A549 (cell line): ENCODE data around the gene C19orf12. TPM values are rescaled to one million over a fixed set of nuclear protein-coding genes. Genes with fewer than 3 reads are reported as not detected.
"Not testable (repeated sequence)": the region's sequence is repeated elsewhere in the genome, so short reads cannot be mapped to it uniquely, and the experiment has no call there.

Experiments
- ATAC-seq, 2 experiments: fragments of 200-7000 bp in 1 of 2; fragments of >200 bp in 1 of 2; cut with Nextera tagmentation in 1 of 2; cut with Tn5 transposase in 1 of 2; 3 replicates each; pipeline versions ENCODE4 v1.8.0 to v1.9.1; 2018 to 2020; ENCODE audit warnings: mild to moderate bottlenecking in 1 of 2, moderate library complexity in 1 of 2
- CTCF ChIA-PET: fragments of 300-600 bp; sonication (Branson Sonifier 250); formaldehyde crosslinking; extraction: SDS; loops from one replicate; lab custom pipeline; 2021; ENCODE audit warnings: antibody characterized with exemption, inconsistent platforms; lab: Yijun Ruan, JAX
- POLR2A ChIA-PET: fragments of 350-600 bp; formaldehyde crosslinking; extraction: SDS; loops from one replicate; lab custom pipeline; 2021; ENCODE audit warnings: antibody characterized with exemption, inconsistent platforms; lab: Yijun Ruan, JAX
- DNase-seq, 2 experiments: peaks; one replicate each; pipeline versions ENCODE4 v3.0.0 to v3.0.0-alpha.2; 2011 to 2016; ENCODE audit warnings: low read depth in 1 of 2, low spot score in 1 of 2
- FAIRE-seq: peaks from 2 replicates; lab custom pipeline; 2011; peaks lifted over from hg19 to GRCh38; lab: Jason Lieb, UNC
- H3K27ac ChIP-seq, 2 experiments: fragments of >200 bp; sonication (Bioruptor Twin); formaldehyde crosslinking; 3 replicates each; pipeline ENCODE4 v1.5.1; 2016 to 2017
- H3K4me1 ChIP-seq: fragments of >200 bp; sonication (Bioruptor Twin); formaldehyde crosslinking; 3 replicates; pipeline ENCODE4 v1.6.1; 2016
- H3K4me2 ChIP-seq: fragments of >200 bp; sonication (Bioruptor Twin); formaldehyde crosslinking; 3 replicates; pipeline ENCODE4 v1.6.1; 2016
- H3K4me3 ChIP-seq: fragments of >200 bp; sonication (Bioruptor Twin); formaldehyde crosslinking; 3 replicates; pipeline ENCODE4 v1.5.1; 2016
- H3K9me3 ChIP-seq: fragments of >200 bp; sonication (Bioruptor Twin); formaldehyde crosslinking; 3 replicates; pipeline ENCODE4 v1.6.1; 2016
- ATOH8 ChIP-seq: fragments of 250-450 bp; sonication (Bioruptor Pico); IDR thresholded peaks from 2 replicates; pipeline ENCODE4 v1.5.0; 2020; ENCODE audit warnings: low read depth, mild to moderate bottlenecking, moderate library complexity
- CBX2 ChIP-seq: fragments of 200-600 bp; sonication (generic); IDR thresholded peaks from 2 replicates; pipeline ENCODE4 v1.6.1; 2016; ENCODE audit warnings: low read depth, mild to moderate bottlenecking, borderline replicate concordance
- CTCF ChIP-seq: fragments of >200 bp; sonication (Bioruptor Twin); formaldehyde crosslinking; IDR thresholded peaks from 3 replicates; pipeline ENCODE4 v1.5.1; 2016
- FOXS1 ChIP-seq: fragments of 250-450 bp; sonication (Bioruptor Pico); IDR thresholded peaks from 2 replicates; pipeline ENCODE4 v1.5.0; 2020; ENCODE audit warnings: mild to moderate bottlenecking, moderate library complexity
- GATA3 ChIP-seq: IDR thresholded peaks from 2 replicates; pipeline ENCODE4 v1.6.1; 2012; ENCODE audit warnings: borderline replicate concordance
- HOXA7 ChIP-seq: fragments of 250-450 bp; sonication (Bioruptor Pico); IDR thresholded peaks from 2 replicates; pipeline ENCODE4 v1.5.0; 2020; ENCODE audit warnings: mild to moderate bottlenecking, moderate library complexity
- HOXB13 ChIP-seq: fragments of 250-450 bp; sonication (Bioruptor Pico); IDR thresholded peaks from 2 replicates; pipeline ENCODE4 v1.5.0; 2020; ENCODE audit warnings: low read depth, mild to moderate bottlenecking, moderate library complexity
- JUN ChIP-seq, 2 experiments: fragments of >200 bp; sonication (Bioruptor Twin); formaldehyde crosslinking; IDR thresholded peaks; 2 replicates in 1 of 2; 3 replicates in 1 of 2; pipeline ENCODE4 v1.6.1; 2016 to 2017
- KDM5A ChIP-seq: fragments of 200-600 bp; sonication (generic); IDR thresholded peaks from 2 replicates; pipeline ENCODE4 v1.6.1; 2016; ENCODE audit warnings: antibody characterized with exemption, mild to moderate bottlenecking
- MAFK ChIP-seq: fragments of 450-650 bp; IDR thresholded peaks from 2 replicates; pipeline ENCODE4 v1.6.1; 2014; ENCODE audit not compliant: partially characterized antibody
- RCOR1 ChIP-seq: fragments of 150-350 bp; IDR thresholded peaks from 2 replicates; pipeline ENCODE4 v1.6.1; 2014; ENCODE audit warnings: antibody characterized with exemption, low read length, low read depth
- SMC3 ChIP-seq: fragments of >200 bp; sonication (Bioruptor Twin); formaldehyde crosslinking; IDR thresholded peaks from 3 replicates; pipeline ENCODE4 v1.6.1; 2018; ENCODE audit warnings: inconsistent platforms
- USF2 ChIP-seq: fragments of 450-650 bp; IDR thresholded peaks from 2 replicates; pipeline ENCODE4 v1.6.1; 2014; ENCODE audit warnings: antibody characterized with exemption
- ZNF302 ChIP-seq: fragments of 250-450 bp; sonication (Bioruptor Pico); IDR thresholded peaks from 2 replicates; pipeline ENCODE4 v1.9.0; 2021; ENCODE audit warnings: inconsistent platforms, mild to moderate bottlenecking, moderate library complexity
- WGBS: methylation state at CpG from one replicate; pipeline ENCODE4 v1.1.6; 2017; ENCODE audit errors: missing lambda C conversion rate; 5-methylcytosine and 5-hydroxymethylcytosine counted together
- polyA plus RNA-seq, 4 experiments: library from polyadenylated mRNA; depleted of rRNA in 3 of 4; stranded (reverse); fragments of >200 nt; fragmentation: RNase III in 1 of 4; extraction: RNeasy Plus Mini Kit Qiagen cat#74134 plus additional on column Dnase treatment in 1 of 4; gene quantifications; 2 replicates in 3 of 4; 3 replicates in 1 of 4; pipeline ENCODE4 v1.2.3, GENCODE V29; 2011 to 2017
- TF ChIP-seq, protein P1 (sequence below): fragments of 150-350 bp; IDR thresholded peaks from 2 replicates; pipeline ENCODE4 v1.6.1; 2014; ENCODE audit warnings: low read depth, mild to moderate bottlenecking, low read length

The C19orf12 gene
- polyA plus RNA-seq, 2 of the 4 experiments (the other 2 are of a cell fraction), result 34.3 to 35.2 TPM

DNA sequence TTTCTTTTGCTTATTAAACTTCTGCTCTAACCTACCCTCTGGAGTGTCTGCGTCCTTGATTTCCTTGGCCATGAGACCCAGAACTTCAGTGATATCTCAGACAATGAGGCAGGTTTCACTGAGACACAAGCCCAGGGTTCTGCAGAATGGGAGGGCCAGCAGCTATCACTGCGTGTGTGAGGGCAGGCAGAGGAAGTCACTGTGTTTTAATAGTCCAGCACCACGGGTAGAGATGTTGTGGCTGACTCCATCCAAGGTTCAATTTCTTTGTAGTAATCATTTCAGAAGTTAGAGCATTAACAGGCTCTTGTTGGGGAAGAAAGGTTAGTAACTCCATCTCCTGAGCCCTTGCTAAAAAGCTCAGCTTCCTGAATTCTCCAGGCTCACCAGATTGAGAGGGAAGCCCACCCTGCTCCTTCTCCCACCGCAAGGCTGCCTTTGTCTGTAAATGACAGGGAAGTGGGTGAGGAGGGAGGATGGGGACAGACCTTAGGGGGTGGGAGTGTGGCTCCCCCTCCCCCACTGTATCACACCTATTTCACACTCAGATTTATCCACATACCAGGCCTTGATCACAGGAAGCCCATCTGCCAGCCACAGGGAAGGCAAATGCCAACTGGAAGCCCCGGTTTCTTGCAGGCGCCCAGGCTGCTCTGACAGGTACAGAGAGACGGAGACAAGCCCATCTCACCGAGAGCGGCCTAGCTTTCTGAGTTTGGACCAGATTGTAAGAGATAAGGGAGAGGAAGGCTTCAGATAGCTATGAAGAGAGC is 2.1 kb downstream of the C19orf12 start (continued):
- TF ChIP-seq KDM5A, result no peak
- TF ChIP-seq USF2, result no peak
- no peak for TF ChIP-seq MAFK
- TF ChIP-seq ATOH8 (CRISPR knock-in tag), result no peak
- no peak for TF ChIP-seq ZNF302 (CRISPR knock-in tag)
- TF ChIP-seq RCOR1, result no peak

DNA sequence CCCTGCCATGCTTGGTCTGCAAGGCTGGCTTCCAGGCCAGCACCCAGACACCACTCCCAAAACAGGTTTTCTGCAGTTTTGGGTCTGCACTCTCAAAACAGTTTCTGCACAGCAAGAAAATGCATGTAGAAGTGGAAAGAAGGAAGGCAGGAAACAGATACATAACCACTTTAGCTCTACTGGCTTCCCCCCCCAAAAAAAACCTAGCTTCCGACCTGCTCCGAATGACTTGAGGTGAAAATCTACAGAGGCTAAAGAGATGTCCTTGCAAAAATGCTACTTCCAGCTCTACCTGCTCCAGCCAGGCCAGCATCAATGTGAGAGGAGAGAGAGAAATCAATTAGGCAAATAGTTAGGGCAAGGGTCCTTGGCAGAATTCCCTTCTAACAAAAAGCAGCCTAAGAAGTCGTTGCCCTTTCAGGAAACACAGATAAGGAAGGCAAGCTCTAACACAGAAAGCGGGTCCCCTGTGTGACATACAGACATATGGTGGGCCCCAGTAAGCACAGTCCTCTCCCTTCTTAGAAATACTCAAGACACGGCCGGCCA is 3.4 kb downstream of the C19orf12 start:
- Histone ChIP-seq H3K27ac (no peak overlapping the region), H3K4me1 (peaks cover 17% of the 10 kb centered on the region), H3K4me3 (no peak overlapping the region)
- FAIRE-seq (no peak), ATAC-seq (no peak), DNase-seq (no peak)
- TF ChIP-seq USF2 (no peak), JUN (IDR thresholded peaks at IDR 0.05) (no peak), CBX2 (no peak), FOXS1 (no peak), CTCF (no peak)
- TF ChIP-seq, all 56 proteins: peak for 0
- Histone ChIP-seq H3K4me2 (no peak overlapping the region), H3K9me3 (no peaks in the 10 kb centered on the region)
- WGBS, result 94% methylated on average over 6 of the region's 6 CpGs
- POLR2A ChIA-PET, result interaction anchor here (7.2 kb wide), 1 partner anchor 105 kb away, joined by 110 read pairs; the partner anchor contains the start of gene POP4
- CTCF ChIA-PET, result interaction anchor here (1.2 to 14.1 kb wide), 9 partner anchors 12 to 162 kb away, joined by 3 to 490 read pairs (median 20); partner anchors contain the start of genes PLEKHF1 and POP4

DNA sequence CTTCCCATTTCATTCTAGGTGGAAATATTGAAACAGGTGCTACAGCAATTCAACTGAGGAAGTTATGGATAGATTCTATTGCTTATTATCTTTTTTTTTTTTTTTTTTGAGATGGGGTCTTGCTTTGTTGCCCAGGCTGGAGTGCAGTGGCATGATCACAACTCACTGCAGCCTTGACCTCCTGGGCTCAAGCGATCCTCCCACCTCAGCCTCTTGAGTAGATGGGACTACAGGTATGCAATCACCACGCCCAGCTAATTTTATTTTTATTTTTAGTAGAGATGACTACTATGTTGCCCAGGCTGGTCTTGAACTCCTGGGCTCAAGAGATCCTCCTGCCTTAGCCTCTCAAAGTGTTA is 5.6 kb downstream of the C19orf12 start:
- DNase-seq, H3K9me3 ChIP-seq, H3K4me2 ChIP-seq, H3K27ac ChIP-seq, ATAC-seq, POLR2A ChIA-PET, H3K4me3 ChIP-seq, H3K4me1 ChIP-seq: not testable (repeated sequence)
- WGBS, result 88% methylated on average over 2 of the region's 2 CpGs
- peak; percentile 7 for FAIRE-seq
- CTCF ChIA-PET, result interaction anchor here (1.5 to 14.1 kb wide), 5 partner anchors 16 to 164 kb away, joined by 3 to 490 read pairs (median 60); partner anchors contain the start of gene POP4

GRCh38 chr19:29708554-29709439 is 6.3 kb downstream of the C19orf12 start:
- FAIRE-seq (no peak), DNase-seq (no peak), ATAC-seq (no peak)
- Histone ChIP-seq H3K4me3 (no peak overlapping the region), H3K4me1 (peaks cover 3% of the 10 kb centered on the region), H3K9me3 (no peaks in the 10 kb centered on the region), H3K4me2 (no peak overlapping the region), H3K27ac (no peak overlapping the region)
- POLR2A ChIA-PET, result no interaction called here
- CTCF ChIA-PET, result interaction anchor here (1.5 to 14.1 kb wide), 6 partner anchors 8 to 165 kb away, joined by 3 to 490 read pairs (median 31); partner anchors contain the start of gene POP4
- WGBS, result 86% methylated on average over 18 of the region's 18 CpGs
- no peak for TF ChIP-seq GATA3
- TF ChIP-seq, protein P1, sequence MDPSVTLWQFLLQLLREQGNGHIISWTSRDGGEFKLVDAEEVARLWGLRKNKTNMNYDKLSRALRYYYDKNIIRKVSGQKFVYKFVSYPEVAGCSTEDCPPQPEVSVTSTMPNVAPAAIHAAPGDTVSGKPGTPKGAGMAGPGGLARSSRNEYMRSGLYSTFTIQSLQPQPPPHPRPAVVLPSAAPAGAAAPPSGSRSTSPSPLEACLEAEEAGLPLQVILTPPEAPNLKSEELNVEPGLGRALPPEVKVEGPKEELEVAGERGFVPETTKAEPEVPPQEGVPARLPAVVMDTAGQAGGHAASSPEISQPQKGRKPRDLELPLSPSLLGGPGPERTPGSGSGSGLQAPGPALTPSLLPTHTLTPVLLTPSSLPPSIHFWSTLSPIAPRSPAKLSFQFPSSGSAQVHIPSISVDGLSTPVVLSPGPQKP, result no peak
- TF ChIP-seq HOXA7 (CRISPR knock-in tag), result no peak
- no peak for TF ChIP-seq SMC3
- no peak for TF ChIP-seq HOXB13 (CRISPR knock-in tag)
- no peak for TF ChIP-seq FOXS1
